ENCODE results near the gene FANCF. TPM values are rescaled to one million over a fixed set of nuclear protein-coding genes. Genes with fewer than 3 reads are reported as not detected.

FANCF gene
- total and polyA plus RNA-seq, 8 donors, result 6.0 to 12.9 (median 9.6) TPM

- Histone ChIP-seq H3K36me3 (no peaks in the 10 kb centered on the region), H3K4me1 (peaks cover 9 to 28% (median 23%) of the 10 kb centered on the region in 3 donors), H3K9me3 (no peaks in the 10 kb centered on the region), H3K27ac (peak overlapping the region in 1 of 4 donors; percentile 98), H3K27me3 (no peaks in the 10 kb centered on the region), H3K4me3 (peak overlapping the region in 2 of 4 donors; percentile 69 to 85)
- no peak for TF ChIP-seq CTCF (IDR thresholded peaks at IDR 0.05)
- no peak for ATAC-seq
- intact Hi-C loops (cut with DNase I), result no loop called here
- no peak for DNase-seq
- WGBS, 2 donors, result 86 to 89% methylated on average over 14 of the region's 14 CpGs
- FAIRE-seq, result no peak
Measured at GRCh38 chr11:22626573-22627239, 1.1 kb upstream of the FANCF start.

GRCh38 chr11:22624742-22625447, 728 bp downstream of the FANCF start:
- peak in 1 of 4 donors; percentile 16 for TF ChIP-seq CTCF (IDR thresholded peaks at IDR 0.05)
- 1% methylated on average over 31 of the region's 31 CpGs for WGBS, 2 donors
- intact Hi-C loops (cut with DNase I), result no loop called here
- Histone ChIP-seq H3K4me1 (peaks cover 9 to 31% (median 25%) of the 10 kb centered on the region in 3 donors), H3K9me3 (no peaks in the 10 kb centered on the region), H3K27me3 (no peaks in the 10 kb centered on the region), H3K27ac (peak overlapping the region; percentile 88 to 98 (median 95)), H3K36me3 (no peaks in the 10 kb centered on the region), H3K4me3 (peak overlapping the region; percentile 43 to 85 (median 65))
- ATAC-seq (peak; percentile 77 to 88 (median 84)), FAIRE-seq (no peak), DNase-seq (peak; percentile 72 to 84 (median 75))

GRCh38 chr11:22617868-22618267, 7.8 kb downstream of the FANCF start:
- FAIRE-seq (no peak), ATAC-seq (no peak), DNase-seq (no peak)
- Histone ChIP-seq H3K27ac (no peak overlapping the region), H3K36me3 (no peaks in the 10 kb centered on the region), H3K9me3 (no peaks in the 10 kb centered on the region), H3K27me3 (no peaks in the 10 kb centered on the region), H3K4me1 (peaks cover 2 to 12% (median 4%) of the 10 kb centered on the region in 3 donors), H3K4me3 (no peak overlapping the region)
- intact Hi-C loops (cut with DNase I), result no loop called here
- 92 to 98% methylated on average over 5 of the region's 5 CpGs for WGBS, 2 donors
- TF ChIP-seq CTCF (IDR thresholded peaks at IDR 0.05), result no peak

GRCh38 chr11:22603933-22604332, 21.7 kb downstream of the FANCF start:
- Histone ChIP-seq H3K27me3 (no peaks in the 10 kb centered on the region), H3K36me3 (no peaks in the 10 kb centered on the region), H3K9me3 (no peaks in the 10 kb centered on the region), H3K4me3 (no peak overlapping the region), H3K4me1 (no peaks in the 10 kb centered on the region), H3K27ac (no peak overlapping the region)
- no peak for ATAC-seq
- no peak for TF ChIP-seq CTCF (IDR thresholded peaks at IDR 0.05)
- no peak for DNase-seq
- no peak for FAIRE-seq
- 33 to 43% methylated on average over 1 of the region's 1 CpG for WGBS, 2 donors
- intact Hi-C loops (cut with DNase I), result no loop called here

GRCh38 chr11:22602504-22602903, 23.1 kb downstream of the FANCF start:
- FAIRE-seq, result no peak
- no peaks in the 10 kb centered on the region for H3K4me1 ChIP-seq
- intact Hi-C loops (cut with DNase I), result no loop called here

More at GRCh38 chr11:22602504-22602903, 23.1 kb downstream of the FANCF start:
- no peak for TF ChIP-seq CTCF (IDR thresholded peaks at IDR 0.05)
- Histone ChIP-seq H3K36me3 (no peaks in the 10 kb centered on the region), H3K9me3 (no peaks in the 10 kb centered on the region), H3K27me3 (no peaks in the 10 kb centered on the region), H3K4me3 (no peak overlapping the region), H3K27ac (no peak overlapping the region)
- ATAC-seq (no peak), DNase-seq (no peak)

All from pancreas (tissue), 10 donors.